Adrenal gland (tissue), 12 donors: ENCODE measurements around the gene GARS1. TPM values are rescaled to one million over a fixed set of nuclear protein-coding genes. Genes with fewer than 3 reads are reported as not detected.
"Not testable (repeated sequence)": the region's sequence is repeated elsewhere in the genome, so short reads cannot be mapped to it uniquely, and the experiment has no call there.

Experiments
- DNase-seq, 7 donors: peaks; one replicate each; pipeline ENCODE4 v3.0.0-alpha.2; 2019 to 2020
- H3K27ac ChIP-seq, 5 donors: fragments of 200-600 bp; sonication (generic) in 4 of 5; 1 replicate in 3 of 5; 2 replicates in 2 of 5; pipeline versions ENCODE4 v1.5.1 to v1.8.0; 2016 to 2020; ENCODE audit warnings: mild to moderate bottlenecking in 1 of 5
- H3K27me3 ChIP-seq: fragments of 200-600 bp; 2 replicates; pipeline ENCODE4 v1.8.0; 2021
- H3K36me3 ChIP-seq, 2 donors: fragments of 200-600 bp; replicated peaks in 1 of 2; 1 replicate in 1 of 2; 2 replicates in 1 of 2; pipeline versions ENCODE4 v1.5.1 to v1.8.0; 2018 to 2022
- H3K4me1 ChIP-seq, 2 donors: fragments of 200-600 bp; replicated peaks in 1 of 2; 1 replicate in 1 of 2; 2 replicates in 1 of 2; pipeline versions ENCODE4 v1.5.1 to v1.8.0; 2018 to 2021
- H3K4me3 ChIP-seq, 4 donors: fragments of 200-600 bp; sonication (generic) in 3 of 4; one replicate each; pipeline ENCODE4 v1.5.1; 2016 to 2018
- H3K9me3 ChIP-seq, 3 donors: fragments of 200-600 bp; sonication (generic) in 1 of 3; replicated peaks in 1 of 3; 1 replicate in 2 of 3; 2 replicates in 1 of 3; pipeline versions ENCODE4 v1.5.1 to v1.8.0; 2016 to 2021
- POLR2A ChIP-seq, 2 donors: fragments of 450-650 bp; IDR thresholded peaks; one replicate each; pipeline ENCODE4 v1.6.1; 2017; ENCODE audit warnings: antibody characterized with exemption in 2 of 2, mild to moderate bottlenecking in 2 of 2, moderate library complexity in 1 of 2
- WGBS, 4 donors: extraction: QIAGEN DNeasy Blood & Tissue Kit in 2 of 4; methylation state at CpG; one replicate each; pipeline versions ENCODE4 v1.1.5 to v1.1.7; 2013 to 2017; 5-methylcytosine and 5-hydroxymethylcytosine counted together
- intact Hi-C, 2 donors: fragments of 100-400 bp; cut with DNase I; formaldehyde crosslinking; loops; one replicate each; pipeline versions ENCODE4 v1.14.1 to v1.15.0; 2022 to 2023
- polyA plus RNA-seq, 3 donors: library from polyadenylated mRNA; stranded (reverse); fragments of 200-250 nt in 2 of 3; fragments of 350-450 nt in 1 of 3; fragmentation: Illumina TruSeq in 1 of 3; extraction: RNeasy Lipid Tissue Mini Kit (QIAGEN cat#74804) in 1 of 3; gene quantifications; one replicate each; pipeline ENCODE4 v1.2.3, GENCODE V29; 2013 to 2014
- total RNA-seq, 9 donors: library from RNA; depleted of rRNA in 4 of 9; stranded (reverse); fragments of >200 nt in 4 of 9; fragments of 120-200 nt in 1 of 9; fragmentation: NEBNext Ultra II Directional in 1 of 9; extraction: Animal tissue kit (Norgen Biotek cat#: 25700) in 1 of 9; gene quantifications; one replicate each; pipeline versions ENCODE4 v1.1.0 to v1.2.4, GENCODE V29; 2013 to 2023
- TF ChIP-seq, protein P1 (sequence below), 6 experiments: fragments of 450-650 bp in 4 of 6; fragments of 200-600 bp in 2 of 6; sonication (generic) in 1 of 6; IDR thresholded peaks; 1 replicate in 5 of 6; 2 replicates in 1 of 6; pipeline versions ENCODE4 v1.5.1 to v1.8.0; 2016 to 2021; ENCODE audit warnings: antibody characterized with exemption in 6 of 6, mild to moderate bottlenecking in 2 of 6, moderate library complexity in 1 of 6
- donor health status: healthy with polysubstance abuse.
- donor health status: Bipolar disorder and iron deficiency.
- donor health status: DM: yes; HTN: yes; CAD: no.
- donor health status: DM: no; HTN: no; CAD: no.
- donor health status: DM: no; HTN: no; CAD: no.
- donor health status: DM: yes; HTN: yes; CAD: no.

GARS1 gene
- total and polyA plus RNA-seq, 12 donors = 36.3 to 188 (median 69.4) TPM

DNA sequence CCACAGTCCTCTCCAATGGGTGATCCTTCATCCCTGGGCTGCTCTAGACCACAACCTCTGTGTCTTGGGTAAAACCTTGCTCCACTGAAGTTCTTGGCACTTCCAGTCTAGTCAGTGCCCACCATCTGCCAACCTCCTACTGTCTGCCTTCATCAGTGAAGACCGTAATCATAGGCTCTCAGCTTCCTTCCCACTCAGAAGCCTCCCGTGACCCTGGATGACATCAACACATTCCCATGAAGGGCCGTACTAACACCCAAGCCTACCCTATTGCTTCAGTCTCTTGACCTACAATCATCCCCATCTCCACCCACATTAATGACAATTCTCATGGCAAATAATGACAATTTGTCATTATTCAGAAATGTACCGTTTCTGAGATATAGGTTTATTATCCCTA, 27.6 kb upstream of the GARS1 start:
- WGBS, 4 donors = 81 to 99% (median 88%) methylated on average over 4 of the region's 4 CpGs
- H3K4me1 ChIP-seq = peaks cover 0 to 8% of the 10 kb centered on the region in 2 donors
- no peak overlapping the region for H3K27ac ChIP-seq
- DNase-seq = no peak
- TF ChIP-seq, protein P1, sequence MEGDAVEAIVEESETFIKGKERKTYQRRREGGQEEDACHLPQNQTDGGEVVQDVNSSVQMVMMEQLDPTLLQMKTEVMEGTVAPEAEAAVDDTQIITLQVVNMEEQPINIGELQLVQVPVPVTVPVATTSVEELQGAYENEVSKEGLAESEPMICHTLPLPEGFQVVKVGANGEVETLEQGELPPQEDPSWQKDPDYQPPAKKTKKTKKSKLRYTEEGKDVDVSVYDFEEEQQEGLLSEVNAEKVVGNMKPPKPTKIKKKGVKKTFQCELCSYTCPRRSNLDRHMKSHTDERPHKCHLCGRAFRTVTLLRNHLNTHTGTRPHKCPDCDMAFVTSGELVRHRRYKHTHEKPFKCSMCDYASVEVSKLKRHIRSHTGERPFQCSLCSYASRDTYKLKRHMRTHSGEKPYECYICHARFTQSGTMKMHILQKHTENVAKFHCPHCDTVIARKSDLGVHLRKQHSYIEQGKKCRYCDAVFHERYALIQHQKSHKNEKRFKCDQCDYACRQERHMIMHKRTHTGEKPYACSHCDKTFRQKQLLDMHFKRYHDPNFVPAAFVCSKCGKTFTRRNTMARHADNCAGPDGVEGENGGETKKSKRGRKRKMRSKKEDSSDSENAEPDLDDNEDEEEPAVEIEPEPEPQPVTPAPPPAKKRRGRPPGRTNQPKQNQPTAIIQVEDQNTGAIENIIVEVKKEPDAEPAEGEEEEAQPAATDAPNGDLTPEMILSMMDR (IDR thresholded peaks at IDR 0.05) = no peak
- TF ChIP-seq POLR2A (IDR thresholded peaks at IDR 0.05) = no peak
- H3K4me3 ChIP-seq = no peak overlapping the region
- intact Hi-C loops = loop anchor here (10.0 kb wide), 3 partner anchors 52 to 402 kb away; no protein-coding TSS in a partner anchor
- H3K27me3 ChIP-seq = no peaks in the 10 kb centered on the region
- no peaks in the 10 kb centered on the region for H3K9me3 ChIP-seq
- peaks cover 0 to 20% of the 10 kb centered on the region in 2 donors for H3K36me3 ChIP-seq

DNA sequence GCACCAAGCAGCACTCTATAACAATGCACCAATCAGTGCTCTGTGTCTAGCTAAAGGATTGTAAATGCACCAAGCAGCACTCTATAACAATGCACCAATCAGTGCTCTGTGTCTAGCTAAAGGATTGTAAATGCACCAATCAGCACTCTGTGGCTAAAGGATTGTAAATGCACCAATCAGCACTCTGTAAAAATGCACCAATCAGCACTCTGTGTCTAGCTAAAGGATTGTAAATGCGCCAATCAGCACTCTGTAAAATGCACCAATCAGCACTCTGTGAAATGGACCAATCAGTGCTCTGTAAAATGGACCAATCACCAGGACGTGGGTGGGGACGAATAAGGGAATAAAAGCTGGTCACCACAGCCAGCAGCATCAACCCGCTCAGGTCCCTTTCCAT, 24.4 kb upstream of the GARS1 start:
- H3K27ac ChIP-seq, intact Hi-C loops, H3K9me3 ChIP-seq, H3K27me3 ChIP-seq, H3K4me3 ChIP-seq, H3K4me1 ChIP-seq, DNase-seq: not testable (repeated sequence)
- WGBS, 4 donors = 95 to 99% (median 95%) methylated on average over 4 of the region's 4 CpGs
- peaks cover 0 to 10% of the 10 kb centered on the region in 2 donors for H3K36me3 ChIP-seq

GRCh38 chr7:30572212-30572841, 22.4 kb upstream of the GARS1 start:
- WGBS, 4 donors = 76 to 86% (median 84%) methylated on average over 5 of the region's 5 CpGs
- peaks cover 0 to 11% of the 10 kb centered on the region in 2 donors for H3K36me3 ChIP-seq
- H3K9me3 ChIP-seq = no peaks in the 10 kb centered on the region
- TF ChIP-seq POLR2A (IDR thresholded peaks at IDR 0.05) = no peak
- TF ChIP-seq, protein P1 (IDR thresholded peaks at IDR 0.05) = no peak
- H3K4me3 ChIP-seq = no peak overlapping the region
- intact Hi-C loops = no loop called here
- DNase-seq = no peak
- no peaks in the 10 kb centered on the region for H3K27me3 ChIP-seq
- H3K4me1 ChIP-seq = no peaks in the 10 kb centered on the region
- no peak overlapping the region for H3K27ac ChIP-seq

DNA sequence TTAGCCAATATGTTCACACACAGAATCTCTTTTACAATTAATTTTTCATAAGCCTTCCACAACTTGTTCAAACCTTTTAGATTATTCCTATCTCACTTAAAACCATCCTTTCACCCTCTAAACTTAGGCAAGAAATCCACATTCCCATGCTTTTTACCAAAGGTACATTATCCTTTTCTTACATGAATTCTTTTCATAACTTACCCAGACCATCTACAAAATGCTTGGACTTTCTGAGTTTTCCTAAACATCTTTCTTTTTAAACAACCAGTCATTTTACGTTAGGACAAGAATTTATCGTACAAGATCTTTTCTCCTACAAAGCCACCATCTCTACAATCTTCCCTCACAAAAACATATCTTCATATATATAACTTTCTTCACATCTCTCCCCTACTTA, 18.8 kb upstream of the GARS1 start:
- H3K4me1 ChIP-seq = no peaks in the 10 kb centered on the region
- no peaks in the 10 kb centered on the region for H3K9me3 ChIP-seq
- no peak for DNase-seq
- H3K27me3 ChIP-seq = no peaks in the 10 kb centered on the region
- no peak overlapping the region for H3K27ac ChIP-seq
- intact Hi-C loops = no loop called here
- H3K36me3 ChIP-seq = peaks cover 0 to 22% of the 10 kb centered on the region in 2 donors
- no peak overlapping the region for H3K4me3 ChIP-seq
- 94 to 99% (median 98%) methylated on average over 2 of the region's 2 CpGs for WGBS, 4 donors
- no peak for TF ChIP-seq POLR2A (IDR thresholded peaks at IDR 0.05)
- TF ChIP-seq, protein P1 (IDR thresholded peaks at IDR 0.05) = no peak

- Histone ChIP-seq H3K4me1 (no peaks in the 10 kb centered on the region), H3K9me3 (no peaks in the 10 kb centered on the region), H3K27me3 (no peaks in the 10 kb centered on the region), H3K36me3 (peaks cover 0 to 42% of the 10 kb centered on the region in 2 donors), H3K27ac (no peak overlapping the region), H3K4me3 (no peak overlapping the region)
- WGBS, 4 donors = 93 to 100% (median 97%) methylated on average over 2 of the region's 2 CpGs
- no peak for DNase-seq
- intact Hi-C loops = no loop called here
- TF ChIP-seq, protein P1 (IDR thresholded peaks at IDR 0.05) = no peak
Measured at GRCh38 chr7:30583181-30583580, 11.5 kb upstream of the GARS1 start.
